Heart left ventricle (tissue), 13 donors: ENCODE results near the gene BCL7C.

Source experiments
- CTCF ChIP-seq, 12 donors: fragments of 200-600 bp; sonication (generic) in 4 of 12; IDR thresholded peaks; one replicate each; pipeline versions ENCODE4 v1.5.0 to v1.8.0; 2018 to 2022; ENCODE audit warnings: antibody characterized with exemption in 12 of 12, mild to moderate bottlenecking in 5 of 12
- POLR2A ChIP-seq, 2 donors: fragments of 450-650 bp; IDR thresholded peaks; one replicate each; pipeline ENCODE4 v1.6.1; 2017; ENCODE audit warnings: antibody characterized with exemption in 2 of 2, mild to moderate bottlenecking in 2 of 2, moderate library complexity in 2 of 2
- donor health status: ischemic (EF 13 %, LVEDD 7.1; RV severe dilation, severe dysfunction).
- donor health status: DM: no; HTN: yes; CAD: no.
- donor health status: DM: no; HTN: no; CAD: no.
- donor health status: ischemic (EF 25% LVEDD 6.9; RV normal size, moderate dysfunction).
- donor health status: ischemic (EF 25% LVEDD 5.7; RV mildly dilated, moderate dysfunction).
- donor health status: ischemic (EF 35%, LVEDD 5.7; RV mildly dilated, moderate dysfunction).
- donor health status: nonischemic (EF 11% LVEDD 7.7; RV severe dilation, severe dysfunction).
- donor health status: DM: yes; HTN: yes; CAD: no.
- donor health status: PGD.
- donor health status: ischemic (EF 29% LVEDD 5.4; RV normal size, mild dysfunction).
- donor health status: nonischemic (EF 23%, LVEDD 6.1; RV moderate dilation, normal function).

- TF ChIP-seq POLR2A (IDR thresholded peaks at IDR 0.05) (no peak), CTCF (IDR thresholded peaks at IDR 0.05) (no peak)
Measured at GRCh38 chr16:30876867-30877266, 17.0 kb downstream of the BCL7C start.
